Measurements from ENCODE around the gene CDK4. TPM values are rescaled to one million over a fixed set of nuclear protein-coding genes. Genes with fewer than 3 reads are reported as not detected.

CDK4 gene
- total and polyA plus RNA-seq, 4 donors: 28.1 to 69.1 (median 38.2) TPM

DNA sequence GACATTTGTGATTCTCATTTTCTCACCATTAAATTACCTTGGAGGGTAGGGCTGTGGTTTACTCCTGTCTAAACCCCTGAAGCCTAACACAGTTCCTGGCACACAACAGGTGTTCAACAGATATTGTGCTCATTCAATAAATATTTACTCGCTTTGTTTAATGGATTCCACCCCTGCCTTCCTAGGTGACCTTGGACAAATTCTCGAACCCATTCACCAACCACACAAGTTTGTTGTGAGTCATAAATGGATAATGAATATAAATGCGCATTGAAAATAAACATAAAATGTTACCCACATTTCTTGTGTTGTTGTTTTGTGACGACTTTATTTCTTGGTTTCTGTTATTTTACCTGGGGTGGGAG, 30.1 kb upstream of the CDK4 start:
- TF ChIP-seq, protein P1, sequence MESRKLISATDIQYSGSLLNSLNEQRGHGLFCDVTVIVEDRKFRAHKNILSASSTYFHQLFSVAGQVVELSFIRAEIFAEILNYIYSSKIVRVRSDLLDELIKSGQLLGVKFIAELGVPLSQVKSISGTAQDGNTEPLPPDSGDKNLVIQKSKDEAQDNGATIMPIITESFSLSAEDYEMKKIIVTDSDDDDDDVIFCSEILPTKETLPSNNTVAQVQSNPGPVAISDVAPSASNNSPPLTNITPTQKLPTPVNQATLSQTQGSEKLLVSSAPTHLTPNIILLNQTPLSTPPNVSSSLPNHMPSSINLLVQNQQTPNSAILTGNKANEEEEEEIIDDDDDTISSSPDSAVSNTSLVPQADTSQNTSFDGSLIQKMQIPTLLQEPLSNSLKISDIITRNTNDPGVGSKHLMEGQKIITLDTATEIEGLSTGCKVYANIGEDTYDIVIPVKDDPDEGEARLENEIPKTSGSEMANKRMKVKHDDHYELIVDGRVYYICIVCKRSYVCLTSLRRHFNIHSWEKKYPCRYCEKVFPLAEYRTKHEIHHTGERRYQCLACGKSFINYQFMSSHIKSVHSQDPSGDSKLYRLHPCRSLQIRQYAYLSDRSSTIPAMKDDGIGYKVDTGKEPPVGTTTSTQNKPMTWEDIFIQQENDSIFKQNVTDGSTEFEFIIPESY (IDR thresholded peaks at IDR 0.05): no peak
- TF ChIP-seq FOXA2 (IDR thresholded peaks at IDR 0.05): no peak
- TF ChIP-seq YY1 (IDR thresholded peaks at IDR 0.05): no peak
- no peak for TF ChIP-seq TAF1 (conservative IDR thresholded peaks at IDR 0.05)
- TF ChIP-seq, protein P2, sequence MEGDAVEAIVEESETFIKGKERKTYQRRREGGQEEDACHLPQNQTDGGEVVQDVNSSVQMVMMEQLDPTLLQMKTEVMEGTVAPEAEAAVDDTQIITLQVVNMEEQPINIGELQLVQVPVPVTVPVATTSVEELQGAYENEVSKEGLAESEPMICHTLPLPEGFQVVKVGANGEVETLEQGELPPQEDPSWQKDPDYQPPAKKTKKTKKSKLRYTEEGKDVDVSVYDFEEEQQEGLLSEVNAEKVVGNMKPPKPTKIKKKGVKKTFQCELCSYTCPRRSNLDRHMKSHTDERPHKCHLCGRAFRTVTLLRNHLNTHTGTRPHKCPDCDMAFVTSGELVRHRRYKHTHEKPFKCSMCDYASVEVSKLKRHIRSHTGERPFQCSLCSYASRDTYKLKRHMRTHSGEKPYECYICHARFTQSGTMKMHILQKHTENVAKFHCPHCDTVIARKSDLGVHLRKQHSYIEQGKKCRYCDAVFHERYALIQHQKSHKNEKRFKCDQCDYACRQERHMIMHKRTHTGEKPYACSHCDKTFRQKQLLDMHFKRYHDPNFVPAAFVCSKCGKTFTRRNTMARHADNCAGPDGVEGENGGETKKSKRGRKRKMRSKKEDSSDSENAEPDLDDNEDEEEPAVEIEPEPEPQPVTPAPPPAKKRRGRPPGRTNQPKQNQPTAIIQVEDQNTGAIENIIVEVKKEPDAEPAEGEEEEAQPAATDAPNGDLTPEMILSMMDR (IDR thresholded peaks at IDR 0.05; ENCODE audit: low read depth, low read length, missing input control): no peak
- TF ChIP-seq GABPA (IDR thresholded peaks at IDR 0.05 in 1 of 2, conservative IDR thresholded peaks at IDR 0.05 in 1 of 2): no peak
- TF ChIP-seq SP1 (IDR thresholded peaks at IDR 0.05): no peak
- no peak overlapping the region for H3K9ac ChIP-seq (ENCODE audit: low read depth in 1 of 2, low read length in 2 of 2)
- peaks cover 3 to 17% (median 15%) of the 10 kb centered on the region in 4 donors for H3K36me3 ChIP-seq (ENCODE audit: control insufficient read depth in 4 of 4, insufficient read depth in 3 of 4, low read depth in 1 of 4, low read length in 3 of 4)
- H3K27ac ChIP-seq (ENCODE audit: low read depth in 1 of 2, low read length in 2 of 2): no peak overlapping the region
- no peaks in the 10 kb centered on the region for H3K9me3 ChIP-seq (ENCODE audit: control insufficient read depth in 4 of 4, low read length in 3 of 4)
- 13% methylated on average over 4 of the region's 4 CpGs for WGBS
- H3K4me1 ChIP-seq (ENCODE audit: control insufficient read depth in 4 of 4, insufficient read depth in 4 of 4, low read length in 3 of 4): peaks cover 0 to 19% (median 15%) of the 10 kb centered on the region in 4 donors
- H3K27me3 ChIP-seq (ENCODE audit: control insufficient read depth in 4 of 4, insufficient read depth in 4 of 4, low read length in 3 of 4): no peaks in the 10 kb centered on the region
- H3K4me3 ChIP-seq (ENCODE audit: low read depth in 1 of 3, low read length in 3 of 3): no peak overlapping the region
- DNase-seq (ENCODE audit: low spot score): no peak

DNA sequence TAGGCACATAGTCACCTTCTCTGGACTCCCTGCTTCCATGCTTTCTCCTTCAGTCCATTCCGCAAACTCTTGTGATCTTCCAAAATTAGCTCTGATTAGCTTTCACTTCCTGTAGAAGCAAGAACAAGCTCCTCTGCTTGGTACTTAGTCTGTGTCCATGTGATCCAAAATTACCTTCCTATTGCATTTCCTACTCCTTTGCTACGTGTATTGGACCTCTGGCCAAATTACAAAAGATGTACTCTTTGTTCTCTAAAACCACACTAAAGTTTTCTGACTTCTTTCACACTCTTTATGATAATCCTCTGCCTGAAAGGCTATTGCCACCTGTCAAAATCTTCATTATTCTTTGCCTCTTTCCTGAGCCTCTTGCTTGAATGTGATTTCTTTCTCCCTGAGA, 29.7 kb upstream of the CDK4 start:
- Histone ChIP-seq H3K4me1 (ENCODE audit: control insufficient read depth in 4 of 4, insufficient read depth in 4 of 4, low read length in 3 of 4) (peaks cover 0 to 19% (median 15%) of the 10 kb centered on the region in 4 donors), H3K9me3 (ENCODE audit: control insufficient read depth in 4 of 4, low read length in 3 of 4) (no peaks in the 10 kb centered on the region), H3K27me3 (ENCODE audit: control insufficient read depth in 4 of 4, insufficient read depth in 4 of 4, low read length in 3 of 4) (no peaks in the 10 kb centered on the region), H3K4me3 (ENCODE audit: low read depth in 1 of 3, low read length in 3 of 3) (no peak overlapping the region), H3K9ac (ENCODE audit: low read depth in 1 of 2, low read length in 2 of 2) (no peak overlapping the region), H3K36me3 (ENCODE audit: control insufficient read depth in 4 of 4, insufficient read depth in 3 of 4, low read depth in 1 of 4, low read length in 3 of 4) (peaks cover 2 to 13% (median 12%) of the 10 kb centered on the region in 4 donors), H3K27ac (ENCODE audit: low read depth in 1 of 2, low read length in 2 of 2) (no peak overlapping the region)
- TF ChIP-seq HNF4G (IDR thresholded peaks at IDR 0.05) (no peak), TAF1 (conservative IDR thresholded peaks at IDR 0.05) (no peak), YY1 (IDR thresholded peaks at IDR 0.05) (no peak), NR2F2 (IDR thresholded peaks at IDR 0.05) (no peak)
- TF ChIP-seq, protein P3, sequence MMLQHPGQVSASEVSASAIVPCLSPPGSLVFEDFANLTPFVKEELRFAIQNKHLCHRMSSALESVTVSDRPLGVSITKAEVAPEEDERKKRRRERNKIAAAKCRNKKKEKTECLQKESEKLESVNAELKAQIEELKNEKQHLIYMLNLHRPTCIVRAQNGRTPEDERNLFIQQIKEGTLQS (IDR thresholded peaks at IDR 0.05): no peak
- TF ChIP-seq, protein P4, sequence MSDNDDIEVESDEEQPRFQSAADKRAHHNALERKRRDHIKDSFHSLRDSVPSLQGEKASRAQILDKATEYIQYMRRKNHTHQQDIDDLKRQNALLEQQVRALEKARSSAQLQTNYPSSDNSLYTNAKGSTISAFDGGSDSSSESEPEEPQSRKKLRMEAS (IDR thresholded peaks at IDR 0.05): no peak
- TF ChIP-seq, protein P1 (IDR thresholded peaks at IDR 0.05): no peak
- TF ChIP-seq, protein P5, sequence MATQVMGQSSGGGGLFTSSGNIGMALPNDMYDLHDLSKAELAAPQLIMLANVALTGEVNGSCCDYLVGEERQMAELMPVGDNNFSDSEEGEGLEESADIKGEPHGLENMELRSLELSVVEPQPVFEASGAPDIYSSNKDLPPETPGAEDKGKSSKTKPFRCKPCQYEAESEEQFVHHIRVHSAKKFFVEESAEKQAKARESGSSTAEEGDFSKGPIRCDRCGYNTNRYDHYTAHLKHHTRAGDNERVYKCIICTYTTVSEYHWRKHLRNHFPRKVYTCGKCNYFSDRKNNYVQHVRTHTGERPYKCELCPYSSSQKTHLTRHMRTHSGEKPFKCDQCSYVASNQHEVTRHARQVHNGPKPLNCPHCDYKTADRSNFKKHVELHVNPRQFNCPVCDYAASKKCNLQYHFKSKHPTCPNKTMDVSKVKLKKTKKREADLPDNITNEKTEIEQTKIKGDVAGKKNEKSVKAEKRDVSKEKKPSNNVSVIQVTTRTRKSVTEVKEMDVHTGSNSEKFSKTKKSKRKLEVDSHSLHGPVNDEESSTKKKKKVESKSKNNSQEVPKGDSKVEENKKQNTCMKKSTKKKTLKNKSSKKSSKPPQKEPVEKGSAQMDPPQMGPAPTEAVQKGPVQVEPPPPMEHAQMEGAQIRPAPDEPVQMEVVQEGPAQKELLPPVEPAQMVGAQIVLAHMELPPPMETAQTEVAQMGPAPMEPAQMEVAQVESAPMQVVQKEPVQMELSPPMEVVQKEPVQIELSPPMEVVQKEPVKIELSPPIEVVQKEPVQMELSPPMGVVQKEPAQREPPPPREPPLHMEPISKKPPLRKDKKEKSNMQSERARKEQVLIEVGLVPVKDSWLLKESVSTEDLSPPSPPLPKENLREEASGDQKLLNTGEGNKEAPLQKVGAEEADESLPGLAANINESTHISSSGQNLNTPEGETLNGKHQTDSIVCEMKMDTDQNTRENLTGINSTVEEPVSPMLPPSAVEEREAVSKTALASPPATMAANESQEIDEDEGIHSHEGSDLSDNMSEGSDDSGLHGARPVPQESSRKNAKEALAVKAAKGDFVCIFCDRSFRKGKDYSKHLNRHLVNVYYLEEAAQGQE (IDR thresholded peaks at IDR 0.05): no peak
- DNase-seq (ENCODE audit: low spot score): no peak
- 73% methylated on average over 2 of the region's 2 CpGs for WGBS
